ENCODE results near the gene ZNF432. TPM values are rescaled to one million over a fixed set of nuclear protein-coding genes. Genes with fewer than 3 reads are reported as not detected.
"Not testable (repeated sequence)": the region's sequence is repeated elsewhere in the genome, so short reads cannot be mapped to it uniquely, and the experiment has no call there.

The ZNF432 gene
- total RNA-seq, 2 experiments from 2014 or later: 8.8 to 15.1 TPM

GRCh38 chr19:52034051-52034728, 14.4 kb downstream of the ZNF432 start:
- Mint-ChIP-seq H3K27ac (no peak overlapping the region), H3K4me3 (no peak overlapping the region), H3K36me3 (peaks cover 82% of the 10 kb centered on the region), H3K9me3 (ENCODE audit: low read depth) (peaks cover 63% of the 10 kb centered on the region), H3K27me3 (no peaks in the 10 kb centered on the region), H3K4me1 (no peaks in the 10 kb centered on the region)
- CTCF ChIA-PET: no interaction called here
- DNase-seq (no peak), ATAC-seq (no peak)

- peak overlapping the region; percentile 99 for H3K4me3 Mint-ChIP-seq
- CTCF ChIA-PET: interaction anchor here (1.1 kb wide), 1 partner anchor 19 kb away, joined by 3 read pairs; no protein-coding TSS in a partner anchor
- H3K36me3 Mint-ChIP-seq: peaks cover 75% of the 10 kb centered on the region
- no peaks in the 10 kb centered on the region for H3K27me3 Mint-ChIP-seq
- H3K4me1 Mint-ChIP-seq: peaks cover 15% of the 10 kb centered on the region
- DNase-seq (no peak), ATAC-seq (peak; percentile 25)
- H3K27ac Mint-ChIP-seq: peak overlapping the region; percentile 99
- peaks cover 37% of the 10 kb centered on the region for H3K9me3 Mint-ChIP-seq (ENCODE audit: low read depth)
Observed at GRCh38 chr19:52028780-52029123, 19.9 kb downstream of the ZNF432 start.

GRCh38 chr19:52028027-52028779, 20.4 kb downstream of the ZNF432 start, which contains the start of gene ZNF614:
Gene ZNF614 (minus strand): TSS chr19:52028379. CDS start chr19:52025745, 2,634 bp downstream.
- CTCF ChIA-PET: interaction anchor here (1.0 to 1.1 kb wide), 2 partner anchors 17 to 18 kb away, joined by 3 read pairs; no protein-coding TSS in a partner anchor
- peaks cover 15% of the 10 kb centered on the region for H3K4me1 Mint-ChIP-seq
- peaks cover 36% of the 10 kb centered on the region for H3K9me3 Mint-ChIP-seq (ENCODE audit: low read depth)

GRCh38 chr19:52026255-52026990, 22.2 kb downstream of the ZNF432 start:
- H3K27me3 Mint-ChIP-seq, CTCF ChIA-PET, ATAC-seq, DNase-seq, H3K27ac Mint-ChIP-seq: not testable (repeated sequence)
- Mint-ChIP-seq H3K36me3 (peaks cover 80% of the 10 kb centered on the region), H3K4me1 (peaks cover 15% of the 10 kb centered on the region), H3K4me3 (peak overlapping the region; percentile 2), H3K9me3 (ENCODE audit: low read depth) (peaks cover 36% of the 10 kb centered on the region)

More at GRCh38 chr19:52028027-52028779, 20.4 kb downstream of the ZNF432 start, which contains the start of gene ZNF614:
- peak within 1 kb of the TSS; percentile 99 for H3K27ac Mint-ChIP-seq
- peaks cover 75% of the 10 kb centered on the region for H3K36me3 Mint-ChIP-seq
- peak within 1 kb of the TSS; percentile 99 for H3K4me3 Mint-ChIP-seq
- peak; percentile 96 for ATAC-seq
- H3K27me3 Mint-ChIP-seq: no peaks in the 10 kb centered on the region
- peak; percentile 92 for DNase-seq

- peaks cover 18% of the 10 kb centered on the region for H3K4me1 Mint-ChIP-seq
- peaks cover 83% of the 10 kb centered on the region for H3K36me3 Mint-ChIP-seq
- CTCF ChIA-PET, H3K27ac Mint-ChIP-seq, H3K27me3 Mint-ChIP-seq, ATAC-seq, H3K4me3 Mint-ChIP-seq, DNase-seq: not testable (repeated sequence)
- peaks cover 30% of the 10 kb centered on the region for H3K9me3 Mint-ChIP-seq (ENCODE audit: low read depth)
Observed at GRCh38 chr19:52024478-52024877, 24.2 kb downstream of the ZNF432 start.

GRCh38 chr19:52022193-52022592, 26.4 kb downstream of the ZNF432 start:
- Mint-ChIP-seq H3K9me3 (ENCODE audit: low read depth) (peaks cover 38% of the 10 kb centered on the region), H3K27ac (no peak overlapping the region), H3K36me3 (peaks cover 96% of the 10 kb centered on the region), H3K4me1 (peaks cover 6% of the 10 kb centered on the region), H3K27me3 (no peaks in the 10 kb centered on the region), H3K4me3 (no peak overlapping the region)
- ATAC-seq (no peak), DNase-seq (no peak)
- CTCF ChIA-PET: no interaction called here

GRCh38 chr19:52020506-52020905, 28.1 kb downstream of the ZNF432 start:
- Mint-ChIP-seq H3K27ac (no peak overlapping the region), H3K27me3 (no peaks in the 10 kb centered on the region), H3K36me3 (peaks cover 96% of the 10 kb centered on the region), H3K4me3 (no peak overlapping the region), H3K4me1 (peaks cover 3% of the 10 kb centered on the region), H3K9me3 (ENCODE audit: low read depth) (peaks cover 49% of the 10 kb centered on the region)
- CTCF ChIA-PET: no interaction called here
- ATAC-seq (no peak), DNase-seq (no peak)

- DNase-seq (no peak), ATAC-seq (no peak)
- peaks cover 20% of the 10 kb centered on the region for H3K9me3 Mint-ChIP-seq (ENCODE audit: low read depth)
- no peak overlapping the region for H3K4me3 Mint-ChIP-seq
- no peaks in the 10 kb centered on the region for H3K27me3 Mint-ChIP-seq
- H3K36me3 Mint-ChIP-seq: peaks cover 53% of the 10 kb centered on the region
- CTCF ChIA-PET: interaction anchor here (1.8 kb wide), 1 partner anchor 17 kb away, joined by 3 read pairs; no protein-coding TSS in a partner anchor
- peaks cover 19% of the 10 kb centered on the region for H3K4me1 Mint-ChIP-seq
- no peak overlapping the region for H3K27ac Mint-ChIP-seq
Observed at GRCh38 chr19:52010674-52011073, 38.0 kb downstream of the ZNF432 start.

- CTCF ChIA-PET: no interaction called here
- Mint-ChIP-seq H3K4me3 (peak within 1 kb of the TSS; percentile 98), H3K27me3 (no peaks in the 10 kb centered on the region), H3K27ac (peak within 1 kb of the TSS; percentile 98), H3K9me3 (ENCODE audit: low read depth) (peaks cover 20% of the 10 kb centered on the region), H3K36me3 (peaks cover 60% of the 10 kb centered on the region), H3K4me1 (peaks cover 19% of the 10 kb centered on the region)
- DNase-seq (peak; percentile 91), ATAC-seq (peak; percentile 99)
Observed at GRCh38 chr19:52007806-52008557, 40.7 kb downstream of the ZNF432 start, which contains the start of gene ZNF615. Gene ZNF615 (minus strand): TSS chr19:52008211. CDS start chr19:52003711, 4,500 bp downstream.

GRCh38 chr19:52007451-52007805, 41.2 kb downstream of the ZNF432 start:
- Mint-ChIP-seq H3K27me3 (no peaks in the 10 kb centered on the region), H3K36me3 (peaks cover 57% of the 10 kb centered on the region), H3K4me1 (peaks cover 19% of the 10 kb centered on the region), H3K9me3 (ENCODE audit: low read depth) (peaks cover 21% of the 10 kb centered on the region), H3K27ac (peak overlapping the region; percentile 98), H3K4me3 (peak overlapping the region; percentile 98)
- CTCF ChIA-PET: no interaction called here
- DNase-seq (no peak), ATAC-seq (peak; percentile 5)

- DNase-seq (no peak), ATAC-seq (no peak)
- CTCF ChIA-PET: no interaction called here
- Mint-ChIP-seq H3K4me3 (no peak overlapping the region), H3K4me1 (no peaks in the 10 kb centered on the region), H3K27me3 (no peaks in the 10 kb centered on the region), H3K9me3 (ENCODE audit: low read depth) (peaks cover 54% of the 10 kb centered on the region), H3K36me3 (peaks cover 68% of the 10 kb centered on the region), H3K27ac (no peak overlapping the region)
Observed at GRCh38 chr19:51994048-51994644, 54.5 kb downstream of the ZNF432 start.

- CTCF ChIA-PET: no interaction called here
- H3K36me3 Mint-ChIP-seq: peaks cover 67% of the 10 kb centered on the region
- H3K27me3 Mint-ChIP-seq: no peaks in the 10 kb centered on the region
- ATAC-seq (no peak), DNase-seq (no peak)
- H3K4me3 Mint-ChIP-seq: no peak overlapping the region
- H3K27ac Mint-ChIP-seq: no peak overlapping the region
- no peaks in the 10 kb centered on the region for H3K4me1 Mint-ChIP-seq
- peaks cover 57% of the 10 kb centered on the region for H3K9me3 Mint-ChIP-seq (ENCODE audit: low read depth)
Observed at GRCh38 chr19:51993422-51993821, 55.2 kb downstream of the ZNF432 start.
